GDM1 (cell line): ENCODE measurements around the gene HAPSTR1.

ENCODE experiments used
- DNase-seq: peaks from one replicate; lab custom pipeline; 2025; lab: John Stamatoyannopoulos, UW

Gene HAPSTR1

GRCh38 chr16:9097266-9098219 is 6.1 kb downstream of the HAPSTR1 start:
- no peak for DNase-seq

- DNase-seq, result no peak
Observed at GRCh38 chr16:9098377-9099090, 7.1 kb downstream of the HAPSTR1 start.

GRCh38 chr16:9099131-9099625 is 7.7 kb downstream of the HAPSTR1 start:
- DNase-seq, result no peak

GRCh38 chr16:9102379-9102778 is 10.9 kb downstream of the HAPSTR1 start:
- no peak for DNase-seq

GRCh38 chr16:9102943-9103342 is 11.5 kb downstream of the HAPSTR1 start:
- no peak for DNase-seq

GRCh38 chr16:9103546-9103945 is 12.1 kb downstream of the HAPSTR1 start:
- DNase-seq, result no peak

GRCh38 chr16:9105189-9105588 is 13.7 kb downstream of the HAPSTR1 start:
- DNase-seq, result no peak

- DNase-seq, result no peak
Observed at GRCh38 chr16:9107025-9107970, 15.9 kb downstream of the HAPSTR1 start.

GRCh38 chr16:9109255-9109654 is 17.8 kb downstream of the HAPSTR1 start:
- DNase-seq, result no peak

- DNase-seq, result no peak
Observed at GRCh38 chr16:9112166-9112843, 20.9 kb downstream of the HAPSTR1 start.

GRCh38 chr16:9112844-9113186 is 21.4 kb downstream of the HAPSTR1 start:
- no peak for DNase-seq

- no peak for DNase-seq
Observed at GRCh38 chr16:9113707-9114106, 22.3 kb downstream of the HAPSTR1 start.

GRCh38 chr16:9114112-9114511 is 22.7 kb downstream of the HAPSTR1 start:
- DNase-seq, result no peak

GRCh38 chr16:9114842-9115241 is 23.4 kb downstream of the HAPSTR1 start:
- DNase-seq, result no peak

- DNase-seq, result no peak
Observed at GRCh38 chr16:9115277-9115676, 23.8 kb downstream of the HAPSTR1 start.

GRCh38 chr16:9116141-9116540 is 24.7 kb downstream of the HAPSTR1 start:
- DNase-seq, result no peak

- DNase-seq, result no peak
Observed at GRCh38 chr16:9118170-9118569, 26.7 kb downstream of the HAPSTR1 start.

- no peak for DNase-seq
Observed at GRCh38 chr16:9119795-9120194, 28.4 kb downstream of the HAPSTR1 start.

- DNase-seq, result no peak
Observed at GRCh38 chr16:9122342-9122741, 30.9 kb downstream of the HAPSTR1 start.

GRCh38 chr16:9122969-9123368 is 31.5 kb downstream of the HAPSTR1 start:
- no peak for DNase-seq

- no peak for DNase-seq
Observed at GRCh38 chr16:9123401-9123800, 32.0 kb downstream of the HAPSTR1 start.
